ENCODE data around the gene CORO2A.

Gene CORO2A

GRCh38 chr9:98172604-98173003, 19.8 kb downstream of the CORO2A start:
- CTCF ChIA-PET = interaction anchor here (0.8 to 2.2 kb wide), 5 partner anchors 8 to 249 kb away, joined by 3 to 10 read pairs (median 3); no protein-coding TSS in a partner anchor
- Histone ChIP-seq H3K4me1 (ENCODE audit: control insufficient read depth, insufficient read depth, low read length) (peaks cover 6% of the 10 kb centered on the region; the same call in 1 of the 2 replicates), H3K36me3 (ENCODE audit: control insufficient read depth in 2 of 2, insufficient read depth in 1 of 2, low read length in 2 of 2) (no peaks in the 10 kb centered on the region), H3K27ac (ENCODE audit: extremely low read depth, low read depth, low read length) (no peak overlapping the region), H3K4me3 (ENCODE audit: low read depth, low read length) (no peak overlapping the region), H3K9me3 (ENCODE audit: control insufficient read depth, insufficient read depth, low read depth, low read length) (no peaks in the 10 kb centered on the region)
- POLR2A ChIA-PET = interaction anchor here (0.8 to 1.4 kb wide), 2 partner anchors 10 to 83 kb away, joined by 3 read pairs; partner anchors contain the start of gene TBC1D2
- TF ChIP-seq CTCF (tag by site-specific recombination; IDR thresholded peaks at IDR 0.05) (no peak), HOXD13 (CRISPR knock-in tag; IDR thresholded peaks at IDR 0.05; ENCODE audit: borderline replicate concordance) (no peak), ZNF639 (tag by site-specific recombination; IDR thresholded peaks at IDR 0.05) (no peak), FEZF1 (tag by site-specific recombination; IDR thresholded peaks at IDR 0.05) (peak; percentile 84), REST (tag by site-specific recombination; IDR thresholded peaks at IDR 0.05) (no peak), ZNF341 (tag by site-specific recombination; IDR thresholded peaks at IDR 0.05; ENCODE audit: low read depth) (0 out of 2 replicates have a peak, but pooled peaks have one; percentile 35), PRDM6 (tag by site-specific recombination; IDR thresholded peaks at IDR 0.05) (no peak), ZNF146 (tag by site-specific recombination; IDR thresholded peaks at IDR 0.05) (no peak), KLF9 (tag by site-specific recombination; IDR thresholded peaks at IDR 0.05; ENCODE audit: low read depth) (no peak), ZNF692 (tag by site-specific recombination; IDR thresholded peaks at IDR 0.05) (no peak), GLIS2 (tag by site-specific recombination; IDR thresholded peaks at IDR 0.05) (peak; percentile 38; the same call in 1 of the 2 replicates), OVOL3 (tag by site-specific recombination; IDR thresholded peaks at IDR 0.05) (no peak), ZNF558 (tag by site-specific recombination; IDR thresholded peaks at IDR 0.05) (no peak), ZNF426 (tag by site-specific recombination; IDR thresholded peaks at IDR 0.05) (no peak), ZFP69B (tag by site-specific recombination; IDR thresholded peaks at IDR 0.05) (no peak), ZNF843 (tag by site-specific recombination; IDR thresholded peaks at IDR 0.05) (peak; percentile 62; the same call in 1 of the 2 replicates), ZNF518A (tag by site-specific recombination; conservative IDR thresholded peaks at IDR 0.05; ENCODE audit: low read depth) (no peak), ZNF18 (tag by site-specific recombination; IDR thresholded peaks at IDR 0.05) (no peak), ZNF530 (tag by site-specific recombination; IDR thresholded peaks at IDR 0.05; ENCODE audit: low read depth) (no peak), ZNF510 (tag by site-specific recombination; IDR thresholded peaks at IDR 0.05; ENCODE audit: insufficient replicate concordance) (no peak), ZSCAN30 (tag by site-specific recombination; IDR thresholded peaks at IDR 0.05) (peak; percentile 84)
